Medulla oblongata (tissue), 1 donor: ENCODE results near the gene PRDM16.
"Not testable (repeated sequence)": the region's sequence is repeated elsewhere in the genome, so short reads cannot be mapped to it uniquely, and the experiment has no call there.

Experiments used
- DNase-seq: peaks from one replicate; pipeline ENCODE4 v3.0.0-alpha.2; 2015; ENCODE audit errors: extremely low spot score

The PRDM16 gene

GRCh38 chr1:3082051-3082450 is 13.0 kb downstream of the PRDM16 start:
- no peak for DNase-seq

DNA sequence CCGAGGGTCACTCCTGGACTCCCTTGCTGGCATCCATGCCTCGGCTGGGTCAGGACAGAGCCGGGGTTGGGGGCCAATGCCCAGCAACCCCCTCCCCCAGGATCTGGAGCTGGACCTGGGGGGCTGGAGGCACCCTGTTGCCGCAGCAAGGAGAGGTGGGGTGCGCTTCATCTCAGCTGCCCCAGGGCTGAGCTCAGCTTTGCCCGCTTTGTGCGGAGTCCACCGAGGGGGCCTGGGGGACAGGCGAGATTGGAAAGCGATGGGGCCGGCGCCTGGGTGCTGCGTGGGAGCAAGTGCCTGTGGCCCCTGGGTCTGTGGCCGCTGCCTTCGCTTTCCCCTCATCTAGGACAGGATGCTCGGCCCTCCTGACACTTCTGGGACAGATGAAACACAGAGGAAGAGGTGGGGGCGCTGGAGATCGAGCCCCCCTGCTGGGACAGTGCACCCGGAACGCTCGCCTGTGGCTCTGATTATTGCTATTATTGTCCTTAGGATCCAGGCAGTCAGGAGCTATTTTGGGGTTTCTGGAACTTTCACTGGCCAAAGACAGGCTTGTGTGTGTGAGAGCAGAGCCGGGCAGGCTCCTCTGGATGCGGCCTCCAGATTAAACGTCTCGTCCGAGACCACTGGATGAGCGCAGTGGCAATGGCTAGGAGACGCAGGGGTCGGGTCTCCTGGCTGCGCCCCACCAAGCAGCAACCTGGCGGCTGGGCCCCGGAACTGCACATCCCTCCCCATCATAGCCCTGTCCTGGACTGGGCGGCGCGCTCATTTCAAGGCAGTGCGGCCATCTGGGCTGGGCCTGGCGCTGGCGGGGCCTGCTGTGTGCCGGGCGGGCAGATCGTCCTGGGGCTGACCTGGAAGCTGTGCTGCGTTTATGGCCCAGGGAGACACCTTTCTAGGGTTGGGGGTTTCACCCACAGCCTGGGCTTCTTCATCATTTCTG is 13.8 kb downstream of the PRDM16 start:
- no peak for DNase-seq

DNA sequence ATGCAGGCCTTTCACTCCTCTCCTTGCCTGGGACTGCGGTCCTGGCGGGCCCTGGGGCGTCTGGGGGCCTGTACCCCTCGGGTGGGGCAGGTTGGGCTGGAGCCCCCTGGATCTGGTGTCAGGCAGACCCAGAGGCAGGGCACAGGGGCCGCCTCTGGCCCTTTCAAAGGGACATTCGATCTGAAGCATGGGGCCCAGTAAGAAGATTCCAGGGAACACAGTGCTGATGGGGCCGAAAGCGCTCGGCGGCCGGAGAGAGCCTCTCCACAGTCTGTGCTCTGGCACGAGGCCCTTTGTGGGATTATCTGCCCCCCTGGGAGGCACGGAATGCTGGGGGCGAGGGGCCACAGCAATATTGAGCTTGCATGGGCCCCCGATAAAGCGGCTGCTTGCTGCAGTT is 15.2 kb downstream of the PRDM16 start:
- no peak for DNase-seq

GRCh38 chr1:3084726-3085125 is 15.7 kb downstream of the PRDM16 start:
- DNase-seq = no peak

- no peak for DNase-seq
These were observed 16.7 kb downstream of the PRDM16 start for GRCh38 chr1:3085721-3086120.

- DNase-seq = no peak
These were observed 17.4 kb downstream of the PRDM16 start for GRCh38 chr1:3086272-3086974.

GRCh38 chr1:3087049-3087448 is 18.0 kb downstream of the PRDM16 start:
- no peak for DNase-seq

- not testable (repeated sequence) for DNase-seq
These were observed 19.1 kb downstream of the PRDM16 start for GRCh38 chr1:3087946-3088668.

GRCh38 chr1:3089490-3089889 is 20.5 kb downstream of the PRDM16 start:
- DNase-seq = no peak

GRCh38 chr1:3091334-3091733 is 22.3 kb downstream of the PRDM16 start:
- DNase-seq = no peak

GRCh38 chr1:3092530-3092929 is 23.5 kb downstream of the PRDM16 start:
- no peak for DNase-seq

DNA sequence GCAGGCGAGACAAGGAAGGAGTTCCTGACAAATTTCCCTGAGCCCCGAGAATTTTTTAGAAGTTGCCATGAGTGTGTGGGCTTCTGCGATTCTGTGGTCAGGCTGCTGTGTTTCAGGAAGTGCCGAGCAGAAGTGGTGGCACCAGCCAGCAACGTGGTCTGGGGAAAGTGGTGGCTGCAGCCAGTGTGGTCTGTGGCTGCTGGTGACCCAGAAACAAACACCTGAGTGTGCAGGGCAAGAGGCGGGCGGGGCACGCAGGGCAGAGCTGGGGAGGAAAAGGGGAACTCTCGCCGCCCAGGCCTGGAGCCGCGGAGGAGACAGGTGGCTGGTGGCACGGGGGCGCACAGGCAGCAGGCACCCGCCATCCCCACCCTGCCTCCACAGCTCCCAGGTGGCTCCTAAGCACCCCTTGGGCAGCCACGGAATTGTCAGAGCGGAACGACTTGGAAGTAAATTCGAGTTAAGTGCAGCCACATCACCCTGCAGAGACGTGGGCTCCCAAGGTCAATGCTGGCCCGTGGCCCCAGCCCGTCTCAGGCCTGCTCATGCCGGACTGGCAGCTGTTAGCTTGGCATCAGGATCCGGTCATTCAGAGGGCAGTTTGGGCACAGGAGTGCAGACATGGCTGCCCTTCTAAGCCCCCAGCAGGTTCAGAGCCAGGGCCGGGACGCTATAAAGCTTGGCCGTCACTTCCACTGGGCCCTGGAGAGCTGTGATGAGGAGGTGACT is 25.1 kb downstream of the PRDM16 start:
- DNase-seq = no peak

DNA sequence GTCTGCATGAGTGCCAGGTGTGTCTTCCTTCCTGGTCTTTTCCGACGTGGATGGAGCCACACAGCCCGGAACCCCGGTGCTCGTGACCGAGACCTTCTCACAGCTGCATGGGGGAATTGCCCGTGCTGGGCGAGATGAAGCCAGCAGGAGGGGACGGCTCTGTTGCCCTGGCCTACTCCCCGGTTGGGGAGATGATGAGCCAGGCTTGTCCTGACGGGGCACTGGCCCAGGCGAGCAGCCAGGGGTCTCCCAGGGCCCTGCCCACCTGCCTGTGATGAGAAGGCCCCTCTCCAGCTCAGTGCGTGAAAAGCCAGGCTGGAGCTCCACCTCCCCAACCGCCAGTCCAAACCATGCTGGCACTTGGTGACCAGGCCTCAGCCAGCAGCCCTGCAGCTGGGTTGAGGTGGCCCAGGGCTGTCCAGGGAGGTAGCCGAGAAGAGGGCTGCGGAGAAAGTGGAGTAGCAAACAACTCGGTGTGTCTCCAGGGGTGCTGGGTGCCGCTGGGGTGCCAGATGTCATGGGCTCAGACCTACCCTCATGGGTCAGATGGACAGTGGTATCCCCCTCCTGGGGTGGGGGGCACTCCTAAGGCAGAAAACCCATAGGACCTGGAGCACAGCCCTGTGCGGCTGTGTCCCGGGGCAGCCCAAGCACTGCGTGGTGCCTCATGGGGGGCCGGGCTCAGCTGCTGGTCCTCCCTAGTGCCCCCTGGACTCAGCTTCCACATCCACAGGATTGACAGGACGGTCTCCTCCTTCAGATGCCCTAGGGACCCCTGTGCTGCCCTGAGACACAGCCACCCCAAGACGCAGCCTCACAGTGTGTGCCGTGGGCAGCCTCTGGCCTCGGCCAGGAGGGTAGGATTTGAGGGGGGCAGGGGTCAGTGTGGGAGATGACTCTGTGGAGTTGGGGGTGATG is 26.1 kb downstream of the PRDM16 start:
- DNase-seq = no peak

DNA sequence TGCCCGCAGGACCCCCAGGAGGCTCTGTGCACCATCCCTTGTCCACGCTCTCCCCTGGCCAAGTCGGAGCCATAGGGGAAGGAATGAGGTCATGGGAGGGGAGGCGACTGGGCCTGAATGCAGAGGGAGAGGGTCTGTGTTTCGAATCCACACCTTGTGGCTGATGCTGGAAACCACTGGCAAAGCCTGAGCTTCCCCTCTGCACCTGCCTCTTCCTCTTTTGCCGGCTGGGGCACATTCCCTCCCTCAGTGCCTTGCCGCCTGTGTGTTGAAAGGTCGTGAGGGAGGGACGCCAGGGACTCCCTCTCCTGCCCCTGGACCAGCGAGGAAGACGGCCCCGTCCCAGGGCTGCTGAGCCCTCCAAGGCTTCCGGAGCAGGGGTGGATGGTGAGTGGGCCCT is 27.3 kb downstream of the PRDM16 start:
- no peak for DNase-seq

DNA sequence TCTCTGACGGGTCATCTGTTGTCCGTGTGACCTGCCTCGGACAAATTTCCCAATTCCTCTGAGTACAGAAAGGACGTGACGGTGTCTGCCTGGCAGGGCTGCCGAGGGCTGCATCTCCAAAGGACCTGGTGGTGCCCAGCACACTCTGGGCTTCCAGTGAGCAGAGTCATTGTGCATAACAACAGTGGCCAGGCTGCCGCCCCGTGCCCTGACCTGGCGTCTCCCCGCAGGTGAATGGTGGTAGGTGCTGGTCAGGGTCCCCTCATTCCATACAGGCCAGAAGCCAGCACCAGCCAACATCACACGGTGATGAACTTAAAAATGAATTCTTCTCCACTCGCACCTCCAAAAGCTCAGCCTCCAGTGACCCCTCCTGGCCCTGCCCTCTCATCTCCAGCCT is 28.2 kb downstream of the PRDM16 start:
- DNase-seq = no peak

GRCh38 chr1:3097861-3098260 is 28.9 kb downstream of the PRDM16 start:
- DNase-seq = no peak

DNA sequence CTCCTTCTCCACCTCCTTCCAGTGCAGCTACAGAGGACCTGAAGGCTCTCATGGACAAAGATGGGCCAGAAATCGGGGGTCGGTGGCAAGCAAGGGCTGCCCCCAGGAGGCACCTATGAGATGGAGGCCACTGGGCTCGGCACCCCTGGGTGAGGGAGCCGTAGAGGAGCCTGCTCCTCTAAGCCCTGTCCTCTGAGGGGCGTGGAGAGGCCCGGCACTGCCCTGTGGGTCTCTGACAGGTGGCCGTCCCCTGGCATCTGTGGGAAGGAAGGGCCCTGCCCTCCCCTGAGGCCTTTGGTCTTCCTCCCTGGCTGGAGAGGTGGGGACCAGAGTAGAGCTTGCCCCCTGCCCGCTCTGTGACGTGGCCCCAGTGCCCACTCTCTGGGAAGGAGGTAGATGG is 30.9 kb downstream of the PRDM16 start:
- DNase-seq = no peak

GRCh38 chr1:3101124-3101939 is 32.3 kb downstream of the PRDM16 start:
- DNase-seq = no peak

GRCh38 chr1:3102641-3103040 is 33.6 kb downstream of the PRDM16 start:
- DNase-seq = no peak
